ENCODE measurements around the gene PSTPIP2. TPM values are rescaled to one million over a fixed set of nuclear protein-coding genes. Genes with fewer than 3 reads are reported as not detected.

PSTPIP2 gene
- total and polyA plus RNA-seq, 9 of the 15 experiments (the other 6 are each of a cell fraction or from before 2014, with no cell fraction given): 14.0 to 45.7 (median 27.1) TPM

DNA sequence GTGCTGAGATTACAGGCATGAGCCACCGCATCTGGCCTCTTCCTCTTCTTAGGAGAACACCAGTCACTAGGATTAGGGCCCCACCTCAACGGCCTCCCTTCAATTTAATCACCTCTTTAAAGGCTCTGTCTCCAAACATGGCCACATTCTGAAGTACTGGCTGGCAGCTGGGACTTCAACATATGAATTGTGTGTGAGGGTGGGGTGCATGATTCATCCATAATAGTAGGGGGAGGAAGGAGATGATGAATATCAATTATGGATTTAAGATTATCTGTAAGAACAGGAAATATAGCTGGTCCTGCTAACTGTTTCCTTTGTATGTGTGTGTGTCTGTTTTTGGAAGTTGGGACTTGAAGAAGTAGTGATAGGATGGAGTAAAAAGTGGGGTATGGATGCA lies 90.2 kb downstream of the PSTPIP2 start:
- CTCF ChIA-PET (ENCODE audit: low intra/inter-chr PET ratio): no interaction called here
- TF ChIP-seq ZNF77 (CRISPR knock-in tag; IDR thresholded peaks at IDR 0.05) (no peak), RFX1 (IDR thresholded peaks at IDR 0.05) (no peak), PML (IDR thresholded peaks at IDR 0.05; ENCODE audit: low read length) (no peak), EZH2 (IDR thresholded peaks at IDR 0.05; ENCODE audit: borderline replicate concordance, low read depth, low read length) (no peak), ZBTB49 (CRISPR knock-in tag; IDR thresholded peaks at IDR 0.05; ENCODE audit: borderline replicate concordance) (no peak), NUFIP1 (IDR thresholded peaks at IDR 0.05; ENCODE audit: partially characterized antibody) (no peak), SNIP1 (IDR thresholded peaks at IDR 0.05; ENCODE audit: low read depth) (no peak), WHSC1 (IDR thresholded peaks at IDR 0.05; ENCODE audit: low read length) (no peak), ZBED1 (IDR thresholded peaks at IDR 0.05) (no peak), KLF13 (tag; IDR thresholded peaks at IDR 0.05; ENCODE audit: borderline replicate concordance, low read depth) (no peak), ZBTB8A (IDR thresholded peaks at IDR 0.05; ENCODE audit: partially characterized antibody) (no peak), NCOA2 (IDR thresholded peaks at IDR 0.05; ENCODE audit: partially characterized antibody in 2 of 2) (no peak), ETS1 (conservative IDR thresholded peaks at IDR 0.05; ENCODE audit: control insufficient read depth, low read depth, low read length) (no peak), NR1H2 (CRISPR knock-in tag; IDR thresholded peaks at IDR 0.05) (no peak), POLR2AphosphoS2 (IDR thresholded peaks at IDR 0.05; ENCODE audit: low read length) (no peak)
- TF ChIP-seq, protein P1, sequence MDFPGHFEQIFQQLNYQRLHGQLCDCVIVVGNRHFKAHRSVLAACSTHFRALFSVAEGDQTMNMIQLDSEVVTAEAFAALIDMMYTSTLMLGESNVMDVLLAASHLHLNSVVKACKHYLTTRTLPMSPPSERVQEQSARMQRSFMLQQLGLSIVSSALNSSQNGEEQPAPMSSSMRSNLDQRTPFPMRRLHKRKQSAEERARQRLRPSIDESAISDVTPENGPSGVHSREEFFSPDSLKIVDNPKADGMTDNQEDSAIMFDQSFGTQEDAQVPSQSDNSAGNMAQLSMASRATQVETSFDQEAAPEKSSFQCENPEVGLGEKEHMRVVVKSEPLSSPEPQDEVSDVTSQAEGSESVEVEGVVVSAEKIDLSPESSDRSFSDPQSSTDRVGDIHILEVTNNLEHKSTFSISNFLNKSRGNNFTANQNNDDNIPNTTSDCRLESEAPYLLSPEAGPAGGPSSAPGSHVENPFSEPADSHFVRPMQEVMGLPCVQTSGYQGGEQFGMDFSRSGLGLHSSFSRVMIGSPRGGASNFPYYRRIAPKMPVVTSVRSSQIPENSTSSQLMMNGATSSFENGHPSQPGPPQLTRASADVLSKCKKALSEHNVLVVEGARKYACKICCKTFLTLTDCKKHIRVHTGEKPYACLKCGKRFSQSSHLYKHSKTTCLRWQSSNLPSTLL (IDR thresholded peaks at IDR 0.05): no peak
- TF ChIP-seq, protein P2, sequence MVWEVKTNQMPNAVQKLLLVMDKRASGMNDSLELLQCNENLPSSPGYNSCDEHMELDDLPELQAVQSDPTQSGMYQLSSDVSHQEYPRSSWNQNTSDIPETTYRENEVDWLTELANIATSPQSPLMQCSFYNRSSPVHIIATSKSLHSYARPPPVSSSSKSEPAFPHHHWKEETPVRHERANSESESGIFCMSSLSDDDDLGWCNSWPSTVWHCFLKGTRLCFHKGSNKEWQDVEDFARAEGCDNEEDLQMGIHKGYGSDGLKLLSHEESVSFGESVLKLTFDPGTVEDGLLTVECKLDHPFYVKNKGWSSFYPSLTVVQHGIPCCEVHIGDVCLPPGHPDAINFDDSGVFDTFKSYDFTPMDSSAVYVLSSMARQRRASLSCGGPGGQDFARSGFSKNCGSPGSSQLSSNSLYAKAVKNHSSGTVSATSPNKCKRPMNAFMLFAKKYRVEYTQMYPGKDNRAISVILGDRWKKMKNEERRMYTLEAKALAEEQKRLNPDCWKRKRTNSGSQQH (CRISPR knock-in tag; IDR thresholded peaks at IDR 0.05): no peak

More for the DNA sequence above, 90.2 kb downstream of the PSTPIP2 start:
- no peaks in the 10 kb centered on the region for H3K79me2 ChIP-seq (ENCODE audit: control insufficient read depth, insufficient read depth, low read length)
- no peak overlapping the region for H3K4me2 ChIP-seq (ENCODE audit: insufficient read depth, low read length)
- H3K9ac ChIP-seq (ENCODE audit: insufficient read depth in 1 of 2, low read depth in 2 of 2, low read length in 2 of 2): no peak overlapping the region
- H4K20me1 ChIP-seq (replicated peaks; ENCODE audit: control insufficient read depth, insufficient read depth, low read length): no peaks in the 10 kb centered on the region
- WGBS (ENCODE audit: insufficient coverage, low coverage, missing lambda C conversion rate): 43% methylated on average over 2 of the region's 2 CpGs
- no peak overlapping the region for H3K4me3 ChIP-seq
- no peaks in the 10 kb centered on the region for H3K9me3 ChIP-seq (replicated peaks; ENCODE audit: control insufficient read depth, insufficient read depth, low read depth, low read length)
- FAIRE-seq (no peak), DNase-seq (ENCODE audit: extremely low read depth in 1 of 4, low spot score in 3 of 4) (no peak), ATAC-seq (no peak)
- peaks cover 7% of the 10 kb centered on the region; the same call in 1 of the 3 replicates for H3K36me3 ChIP-seq (ENCODE audit: control insufficient read depth, insufficient read depth, low read length)
- peaks cover 0 to 6% of the 10 kb centered on the region in 2 experiments; a peak in 3 of 5 replicates for H3K4me1 ChIP-seq (replicated peaks in 1 of 2; ENCODE audit: control insufficient read depth in 2 of 2, insufficient read depth in 2 of 2, low read length in 2 of 2)
- H3K27me3 ChIP-seq (ENCODE audit: control insufficient read depth in 2 of 2, insufficient read depth in 2 of 2, low read length in 2 of 2): no peaks in the 10 kb centered on the region
- H2AFZ ChIP-seq (ENCODE audit: low read depth, low read length): no peak overlapping the region
- POLR2A ChIA-PET: interaction anchor here (1.2 kb wide), 1 partner anchor 26 kb away, joined by 3 read pairs; no protein-coding TSS in a partner anchor
- in situ Hi-C loops (cut with MboI): no loop called here
- intact Hi-C loops (cut with micrococcal nuclease): no loop called here
- BruUV-seq (replicated peaks): no TSS peak
- H3K27ac ChIP-seq (ENCODE audit: extremely low read depth, low read depth, low read length): no peak overlapping the region
- H3K9me1 ChIP-seq (ENCODE audit: control insufficient read depth, insufficient read depth, low read length): no peaks in the 10 kb centered on the region
